ENCODE results near the gene FSTL4.

FSTL4 gene

DNA sequence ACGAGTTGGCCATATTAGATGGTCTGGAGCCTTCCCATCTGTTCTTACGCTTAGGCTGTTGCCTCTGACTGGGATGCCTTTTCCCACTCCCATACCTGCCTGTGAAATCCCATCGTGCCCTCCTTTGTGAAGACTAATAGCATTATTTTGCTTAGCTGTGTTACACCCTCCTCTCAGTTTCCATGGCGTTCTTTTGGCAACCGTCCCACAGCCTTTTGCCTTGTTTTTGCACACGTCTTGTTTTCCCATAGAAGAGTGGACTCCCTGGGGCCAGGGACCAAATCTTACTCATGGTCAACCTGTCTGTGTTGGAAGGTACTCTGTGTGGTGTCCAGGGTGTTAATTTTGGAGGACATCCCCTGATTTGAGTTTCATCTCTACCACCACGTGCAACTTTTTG, 318.4 kb downstream of the FSTL4 start:
- POLR2A ChIA-PET: no interaction called here
- H3K4me3 ChIP-seq (ENCODE audit: low read depth, low read length): no peak overlapping the region
- TF ChIP-seq CTCF (IDR thresholded peaks at IDR 0.05; ENCODE audit: insufficient read depth, low read length, missing control alignments): no peak
- CTCF ChIA-PET: no interaction called here
- DNase-seq (ENCODE audit: low read depth, low spot score): no peak

DNA sequence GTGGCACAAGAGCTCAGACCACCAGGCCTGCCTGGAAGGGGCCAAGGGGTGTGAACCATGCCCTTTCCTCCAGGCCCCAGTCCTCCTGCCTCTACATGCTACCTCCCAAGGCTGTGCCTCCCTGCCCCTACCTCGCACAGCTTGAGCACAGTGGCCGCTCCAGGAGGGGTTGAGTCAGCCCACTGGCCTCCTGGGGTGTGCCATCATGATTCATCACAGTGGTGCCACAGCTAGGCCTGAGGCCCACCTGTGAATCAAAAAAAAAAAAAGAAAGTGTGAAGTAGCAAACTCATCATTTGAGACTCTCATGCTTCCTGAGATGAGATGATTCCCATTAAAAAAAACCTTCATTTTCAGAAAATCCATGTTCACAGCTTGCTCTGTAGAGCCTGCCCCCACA, 320.0 kb downstream of the FSTL4 start:
- no peak overlapping the region for H3K4me3 ChIP-seq (ENCODE audit: low read depth, low read length)
- POLR2A ChIA-PET: no interaction called here
- DNase-seq (ENCODE audit: low read depth, low spot score): no peak
- CTCF ChIA-PET: interaction anchor here (0.6 to 0.8 kb wide), 2 partner anchors 20 to 180 kb away, joined by 3 read pairs; no protein-coding TSS in a partner anchor
- TF ChIP-seq CTCF (IDR thresholded peaks at IDR 0.05; ENCODE audit: insufficient read depth, low read length, missing control alignments): no peak

- TF ChIP-seq CTCF (IDR thresholded peaks at IDR 0.05; ENCODE audit: insufficient read depth, low read length, missing control alignments): no peak
- no peak for DNase-seq (ENCODE audit: low read depth, low spot score)
- POLR2A ChIA-PET: no interaction called here
- CTCF ChIA-PET: interaction anchor here (7.7 kb wide), 1 partner anchor 178 kb away, joined by 164 read pairs; no protein-coding TSS in a partner anchor
- no peak overlapping the region for H3K4me3 ChIP-seq (ENCODE audit: low read depth, low read length)
Measured at GRCh38 chr5:133291524-133291923, 320.8 kb downstream of the FSTL4 start.

DNA sequence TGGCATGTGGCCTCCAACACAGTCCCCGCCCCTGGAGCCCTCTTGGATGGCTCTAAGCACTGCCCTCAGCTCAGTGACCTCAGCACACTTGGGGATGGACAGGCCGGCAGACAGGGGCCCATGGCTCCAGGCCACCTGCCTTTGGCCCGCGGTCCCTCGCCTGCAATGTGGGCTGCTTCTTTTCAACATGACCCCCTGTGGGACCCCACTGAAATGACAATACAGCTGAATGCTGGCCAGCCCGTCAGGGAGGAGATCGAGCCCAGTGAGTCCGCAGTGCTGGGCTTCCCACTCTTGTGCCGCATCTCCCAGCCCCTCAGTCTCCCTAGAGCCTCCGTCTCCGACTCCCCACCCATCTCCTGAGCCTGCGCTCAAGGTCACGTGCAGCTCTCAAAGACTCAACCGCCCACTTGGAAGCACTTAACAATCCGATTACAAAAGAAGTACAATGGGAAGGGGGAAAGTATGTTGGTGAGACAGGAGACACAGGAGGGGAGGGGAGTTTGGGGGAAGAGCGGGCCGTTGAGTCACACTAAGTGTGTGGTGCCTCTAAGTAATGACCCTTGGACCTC, 321.6 kb downstream of the FSTL4 start:
- no peak for TF ChIP-seq CTCF (IDR thresholded peaks at IDR 0.05; ENCODE audit: insufficient read depth, low read length, missing control alignments)
- no peak for DNase-seq (ENCODE audit: low read depth, low spot score)
- ChIA-PET CTCF (interaction anchor here (1.0 to 7.7 kb wide), 2 partner anchors 8 to 177 kb away, joined by 3 to 164 read pairs; no protein-coding TSS in a partner anchor), POLR2A (no interaction called here)
- H3K4me3 ChIP-seq (ENCODE audit: low read depth, low read length): no peak overlapping the region

- no peak for TF ChIP-seq CTCF (IDR thresholded peaks at IDR 0.05; ENCODE audit: insufficient read depth, low read length, missing control alignments)
- H3K4me3 ChIP-seq (ENCODE audit: low read depth, low read length): no peak overlapping the region
- no peak for DNase-seq (ENCODE audit: low read depth, low spot score)
- ChIA-PET CTCF (interaction anchor here (1.0 to 7.7 kb wide), 2 partner anchors 9 to 176 kb away, joined by 3 to 164 read pairs; no protein-coding TSS in a partner anchor), POLR2A (no interaction called here)
Measured at GRCh38 chr5:133289686-133290367, 322.5 kb downstream of the FSTL4 start.

DNA sequence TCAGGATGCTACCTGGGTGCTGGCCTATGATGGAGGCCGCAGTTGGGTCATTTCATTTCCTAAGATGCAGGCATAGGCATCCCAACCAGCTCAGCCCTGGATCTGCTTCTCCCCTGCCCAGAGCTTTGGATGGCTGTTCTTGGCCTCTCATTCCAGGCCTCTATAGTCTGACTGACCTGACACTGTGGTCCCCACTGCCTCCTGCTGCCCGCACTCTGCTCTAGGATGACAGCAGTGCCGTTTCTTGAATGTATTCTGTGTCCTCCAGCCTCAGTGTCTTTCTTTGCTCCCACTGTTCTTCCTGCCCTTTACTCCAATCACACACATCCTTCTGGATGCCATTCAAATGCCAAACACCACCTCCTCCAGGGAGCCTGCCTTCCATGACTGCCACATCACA, 324.8 kb downstream of the FSTL4 start:
- CTCF ChIA-PET: interaction anchor here (0.7 to 7.7 kb wide), 9 partner anchors 9 to 179 kb away, joined by 3 to 164 read pairs (median 5); no protein-coding TSS in a partner anchor
- peak; percentile 78 for TF ChIP-seq CTCF (IDR thresholded peaks at IDR 0.05; ENCODE audit: insufficient read depth, low read length, missing control alignments)
- POLR2A ChIA-PET: no interaction called here
- no peak for DNase-seq (ENCODE audit: low read depth, low spot score)
- H3K4me3 ChIP-seq (ENCODE audit: low read depth, low read length): no peak overlapping the region
